ENCODE data around the gene RNASE4.

DNA sequence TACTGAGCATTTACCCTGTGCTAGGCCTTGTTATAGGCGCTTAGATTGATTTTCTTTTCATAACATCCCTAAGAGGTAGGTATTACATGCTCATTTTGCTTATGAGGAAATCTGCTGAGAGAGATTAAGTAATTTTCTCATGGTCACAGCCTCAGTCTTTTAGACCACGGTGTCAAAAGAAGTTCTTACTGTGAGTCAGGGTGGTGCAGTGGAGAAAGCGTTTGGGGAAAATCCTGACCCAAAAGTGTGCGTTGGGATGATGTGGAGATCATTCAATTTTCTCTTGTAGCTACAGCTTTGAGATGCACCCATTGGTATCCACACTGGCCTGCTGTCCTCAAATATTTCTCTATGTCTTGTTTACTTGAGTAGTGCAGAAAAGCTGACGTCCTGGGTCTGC, 12.4 kb downstream of the RNASE4 start:
- TF ChIP-seq, protein P1, sequence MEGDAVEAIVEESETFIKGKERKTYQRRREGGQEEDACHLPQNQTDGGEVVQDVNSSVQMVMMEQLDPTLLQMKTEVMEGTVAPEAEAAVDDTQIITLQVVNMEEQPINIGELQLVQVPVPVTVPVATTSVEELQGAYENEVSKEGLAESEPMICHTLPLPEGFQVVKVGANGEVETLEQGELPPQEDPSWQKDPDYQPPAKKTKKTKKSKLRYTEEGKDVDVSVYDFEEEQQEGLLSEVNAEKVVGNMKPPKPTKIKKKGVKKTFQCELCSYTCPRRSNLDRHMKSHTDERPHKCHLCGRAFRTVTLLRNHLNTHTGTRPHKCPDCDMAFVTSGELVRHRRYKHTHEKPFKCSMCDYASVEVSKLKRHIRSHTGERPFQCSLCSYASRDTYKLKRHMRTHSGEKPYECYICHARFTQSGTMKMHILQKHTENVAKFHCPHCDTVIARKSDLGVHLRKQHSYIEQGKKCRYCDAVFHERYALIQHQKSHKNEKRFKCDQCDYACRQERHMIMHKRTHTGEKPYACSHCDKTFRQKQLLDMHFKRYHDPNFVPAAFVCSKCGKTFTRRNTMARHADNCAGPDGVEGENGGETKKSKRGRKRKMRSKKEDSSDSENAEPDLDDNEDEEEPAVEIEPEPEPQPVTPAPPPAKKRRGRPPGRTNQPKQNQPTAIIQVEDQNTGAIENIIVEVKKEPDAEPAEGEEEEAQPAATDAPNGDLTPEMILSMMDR (IDR thresholded peaks at IDR 0.05), result no peak
- TF ChIP-seq POLR2A (IDR thresholded peaks at IDR 0.05), result no peak
- no peak for TF ChIP-seq EP300 (IDR thresholded peaks at IDR 0.05)

All from ovary (tissue), 3 donors.